ENCODE measurements around the gene RIN1. TPM values are rescaled to one million over a fixed set of nuclear protein-coding genes. Genes with fewer than 3 reads are reported as not detected.

The RIN1 gene
- total and polyA plus RNA-seq, 2 of the 13 experiments (the other 11 are each of a cell fraction or from before 2014, with no cell fraction given), result 2.4 to 4.1 TPM

DNA sequence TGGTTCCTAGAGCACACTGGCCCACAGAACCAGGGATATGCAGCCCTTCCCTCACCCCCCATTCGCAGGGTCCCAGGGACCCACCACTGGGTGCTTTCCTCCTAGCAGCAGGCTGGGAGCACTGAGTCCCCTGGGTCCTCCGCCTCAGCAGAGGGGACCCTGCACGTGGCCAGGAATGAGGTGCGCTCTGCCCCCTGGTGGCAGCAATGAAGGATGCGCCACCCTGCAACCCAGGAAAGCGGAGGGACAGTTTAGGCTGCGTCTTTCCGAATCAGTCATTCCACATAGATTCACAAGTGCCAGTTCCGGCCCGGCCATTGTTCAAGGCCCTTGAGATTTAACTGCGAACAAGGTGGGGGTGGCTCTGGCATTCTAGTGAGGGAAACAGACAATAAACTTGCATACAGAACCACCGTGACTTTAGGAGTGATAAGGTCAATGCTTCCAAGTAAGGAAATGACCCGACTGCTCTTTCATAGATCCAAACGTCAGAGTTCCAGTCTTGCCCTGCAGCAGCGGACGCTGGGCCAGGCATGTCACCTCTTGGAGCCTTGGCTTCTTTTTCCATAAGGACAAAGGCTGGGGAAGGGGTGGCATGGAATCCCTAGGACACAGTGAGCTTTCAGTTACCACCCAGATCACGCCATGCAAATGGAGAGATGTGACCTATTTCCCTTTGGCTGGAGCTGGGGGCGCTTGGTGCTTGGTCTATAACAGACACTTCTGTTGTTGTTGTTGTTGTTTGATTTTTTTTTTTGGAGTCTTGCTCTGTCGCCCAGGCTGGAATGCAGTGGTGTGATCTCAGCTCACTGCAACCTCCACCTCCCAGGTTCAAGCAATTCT is 7.7 kb downstream of the RIN1 start (continued):
- TF ChIP-seq, protein P1, sequence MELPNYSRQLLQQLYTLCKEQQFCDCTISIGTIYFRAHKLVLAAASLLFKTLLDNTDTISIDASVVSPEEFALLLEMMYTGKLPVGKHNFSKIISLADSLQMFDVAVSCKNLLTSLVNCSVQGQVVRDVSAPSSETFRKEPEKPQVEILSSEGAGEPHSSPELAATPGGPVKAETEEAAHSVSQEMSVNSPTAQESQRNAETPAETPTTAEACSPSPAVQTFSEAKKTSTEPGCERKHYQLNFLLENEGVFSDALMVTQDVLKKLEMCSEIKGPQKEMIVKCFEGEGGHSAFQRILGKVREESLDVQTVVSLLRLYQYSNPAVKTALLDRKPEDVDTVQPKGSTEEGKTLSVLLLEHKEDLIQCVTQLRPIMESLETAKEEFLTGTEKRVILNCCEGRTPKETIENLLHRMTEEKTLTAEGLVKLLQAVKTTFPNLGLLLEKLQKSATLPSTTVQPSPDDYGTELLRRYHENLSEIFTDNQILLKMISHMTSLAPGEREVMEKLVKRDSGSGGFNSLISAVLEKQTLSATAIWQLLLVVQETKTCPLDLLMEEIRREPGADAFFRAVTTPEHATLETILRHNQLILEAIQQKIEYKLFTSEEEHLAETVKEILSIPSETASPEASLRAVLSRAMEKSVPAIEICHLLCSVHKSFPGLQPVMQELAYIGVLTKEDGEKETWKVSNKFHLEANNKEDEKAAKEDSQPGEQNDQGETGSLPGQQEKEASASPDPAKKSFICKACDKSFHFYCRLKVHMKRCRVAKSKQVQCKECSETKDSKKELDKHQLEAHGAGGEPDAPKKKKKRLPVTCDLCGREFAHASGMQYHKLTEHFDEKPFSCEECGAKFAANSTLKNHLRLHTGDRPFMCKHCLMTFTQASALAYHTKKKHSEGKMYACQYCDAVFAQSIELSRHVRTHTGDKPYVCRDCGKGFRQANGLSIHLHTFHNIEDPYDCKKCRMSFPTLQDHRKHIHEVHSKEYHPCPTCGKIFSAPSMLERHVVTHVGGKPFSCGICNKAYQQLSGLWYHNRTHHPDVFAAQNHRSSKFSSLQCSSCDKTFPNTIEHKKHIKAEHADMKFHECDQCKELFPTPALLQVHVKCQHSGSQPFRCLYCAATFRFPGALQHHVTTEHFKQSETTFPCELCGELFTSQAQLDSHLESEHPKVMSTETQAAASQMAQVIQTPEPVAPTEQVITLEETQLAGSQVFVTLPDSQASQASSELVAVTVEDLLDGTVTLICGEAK (IDR thresholded peaks at IDR 0.05), result no peak
- TF ChIP-seq, protein P1 (CRISPR knock-in tag; IDR thresholded peaks at IDR 0.05), result peak; percentile 45; the same call in 1 of the 2 replicates
- TF ChIP-seq, protein P2, sequence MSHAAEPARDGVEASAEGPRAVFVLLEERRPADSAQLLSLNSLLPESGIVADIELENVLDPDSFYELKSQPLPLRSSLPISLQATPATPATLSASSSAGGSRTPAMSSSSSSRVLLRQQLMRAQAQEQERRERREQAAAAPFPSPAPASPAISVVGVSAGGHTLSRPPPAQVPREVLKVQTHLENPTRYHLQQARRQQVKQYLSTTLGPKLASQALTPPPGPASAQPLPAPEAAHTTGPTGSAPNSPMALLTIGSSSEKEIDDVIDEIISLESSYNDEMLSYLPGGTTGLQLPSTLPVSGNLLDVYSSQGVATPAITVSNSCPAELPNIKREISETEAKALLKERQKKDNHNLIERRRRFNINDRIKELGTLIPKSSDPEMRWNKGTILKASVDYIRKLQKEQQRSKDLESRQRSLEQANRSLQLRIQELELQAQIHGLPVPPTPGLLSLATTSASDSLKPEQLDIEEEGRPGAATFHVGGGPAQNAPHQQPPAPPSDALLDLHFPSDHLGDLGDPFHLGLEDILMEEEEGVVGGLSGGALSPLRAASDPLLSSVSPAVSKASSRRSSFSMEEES (CRISPR knock-in tag; IDR thresholded peaks at IDR 0.05), result peak; percentile 68
- TF ChIP-seq ZNF354B (CRISPR knock-in tag; IDR thresholded peaks at IDR 0.05), result no peak
- TF ChIP-seq ZNF317 (CRISPR knock-in tag; IDR thresholded peaks at IDR 0.05), result peak; percentile 38; the same call in 1 of the 2 replicates
- TF ChIP-seq TCF12 (IDR thresholded peaks at IDR 0.05), result no peak
- no peak for TF ChIP-seq TCF12 (CRISPR knock-in tag; IDR thresholded peaks at IDR 0.05)
- TF ChIP-seq, protein P3, sequence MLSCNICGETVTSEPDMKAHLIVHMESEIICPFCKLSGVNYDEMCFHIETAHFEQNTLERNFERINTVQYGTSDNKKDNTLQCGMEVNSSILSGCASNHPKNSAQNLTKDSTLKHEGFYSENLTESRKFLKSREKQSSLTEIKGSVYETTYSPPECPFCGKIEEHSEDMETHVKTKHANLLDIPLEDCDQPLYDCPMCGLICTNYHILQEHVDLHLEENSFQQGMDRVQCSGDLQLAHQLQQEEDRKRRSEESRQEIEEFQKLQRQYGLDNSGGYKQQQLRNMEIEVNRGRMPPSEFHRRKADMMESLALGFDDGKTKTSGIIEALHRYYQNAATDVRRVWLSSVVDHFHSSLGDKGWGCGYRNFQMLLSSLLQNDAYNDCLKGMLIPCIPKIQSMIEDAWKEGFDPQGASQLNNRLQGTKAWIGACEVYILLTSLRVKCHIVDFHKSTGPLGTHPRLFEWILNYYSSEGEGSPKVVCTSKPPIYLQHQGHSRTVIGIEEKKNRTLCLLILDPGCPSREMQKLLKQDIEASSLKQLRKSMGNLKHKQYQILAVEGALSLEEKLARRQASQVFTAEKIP (CRISPR knock-in tag; IDR thresholded peaks at IDR 0.05; ENCODE audit: borderline replicate concordance), result no peak
- TF ChIP-seq, protein P4, sequence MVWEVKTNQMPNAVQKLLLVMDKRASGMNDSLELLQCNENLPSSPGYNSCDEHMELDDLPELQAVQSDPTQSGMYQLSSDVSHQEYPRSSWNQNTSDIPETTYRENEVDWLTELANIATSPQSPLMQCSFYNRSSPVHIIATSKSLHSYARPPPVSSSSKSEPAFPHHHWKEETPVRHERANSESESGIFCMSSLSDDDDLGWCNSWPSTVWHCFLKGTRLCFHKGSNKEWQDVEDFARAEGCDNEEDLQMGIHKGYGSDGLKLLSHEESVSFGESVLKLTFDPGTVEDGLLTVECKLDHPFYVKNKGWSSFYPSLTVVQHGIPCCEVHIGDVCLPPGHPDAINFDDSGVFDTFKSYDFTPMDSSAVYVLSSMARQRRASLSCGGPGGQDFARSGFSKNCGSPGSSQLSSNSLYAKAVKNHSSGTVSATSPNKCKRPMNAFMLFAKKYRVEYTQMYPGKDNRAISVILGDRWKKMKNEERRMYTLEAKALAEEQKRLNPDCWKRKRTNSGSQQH (CRISPR knock-in tag; IDR thresholded peaks at IDR 0.05; ENCODE audit: low read depth), result no peak
- TF ChIP-seq RORA (CRISPR knock-in tag; IDR thresholded peaks at IDR 0.05), result no peak
- TF ChIP-seq CREB1 (IDR thresholded peaks at IDR 0.05), result no peak
- TF ChIP-seq CREB1 (CRISPR knock-in tag; IDR thresholded peaks at IDR 0.05), result no peak
- TF ChIP-seq MXD4 (CRISPR knock-in tag; IDR thresholded peaks at IDR 0.05), result peak; percentile 92
- TF ChIP-seq, protein P5, sequence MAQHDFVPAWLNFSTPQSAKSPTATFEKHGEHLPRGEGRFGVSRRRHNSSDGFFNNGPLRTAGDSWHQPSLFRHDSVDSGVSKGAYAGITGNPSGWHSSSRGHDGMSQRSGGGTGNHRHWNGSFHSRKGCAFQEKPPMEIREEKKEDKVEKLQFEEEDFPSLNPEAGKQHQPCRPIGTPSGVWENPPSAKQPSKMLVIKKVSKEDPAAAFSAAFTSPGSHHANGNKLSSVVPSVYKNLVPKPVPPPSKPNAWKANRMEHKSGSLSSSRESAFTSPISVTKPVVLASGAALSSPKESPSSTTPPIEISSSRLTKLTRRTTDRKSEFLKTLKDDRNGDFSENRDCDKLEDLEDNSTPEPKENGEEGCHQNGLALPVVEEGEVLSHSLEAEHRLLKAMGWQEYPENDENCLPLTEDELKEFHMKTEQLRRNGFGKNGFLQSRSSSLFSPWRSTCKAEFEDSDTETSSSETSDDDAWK (CRISPR knock-in tag; IDR thresholded peaks at IDR 0.05), result no peak

All from HepG2 (cell line).